ENCODE data around the gene FAM25C. TPM values are rescaled to one million over a fixed set of nuclear protein-coding genes. Genes with fewer than 3 reads are reported as not detected.
"Not testable (repeated sequence)": the region's sequence is repeated elsewhere in the genome, so short reads cannot be mapped to it uniquely, and the experiment has no call there.

FAM25C gene
- total and polyA plus RNA-seq, 2 donors (not counting 1 experiment from before 2014, with no cell fraction given), result not detected

DNA sequence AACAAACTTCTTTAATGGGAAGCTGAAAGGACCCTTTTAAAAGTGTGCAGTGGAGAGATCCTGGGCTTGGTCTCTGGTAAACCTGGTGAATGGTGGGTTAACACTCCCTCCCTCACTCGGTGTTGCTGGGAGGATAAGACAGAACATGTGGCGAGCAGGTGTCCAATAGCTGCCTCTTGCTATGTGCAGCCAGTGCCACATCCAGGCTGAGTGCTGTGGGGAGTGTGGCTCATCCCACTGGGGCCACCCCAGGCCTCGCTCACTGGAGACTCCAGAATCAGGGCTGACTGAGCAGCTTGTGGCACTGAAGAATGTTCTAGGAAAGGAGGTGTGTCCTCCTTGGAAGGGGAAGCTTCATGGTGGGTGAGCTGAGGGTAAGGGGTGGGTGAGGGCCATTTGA, 29.5 kb downstream of the FAM25C start:
- intact Hi-C loops (cut with micrococcal nuclease); H3K4me3 Mint-ChIP-seq; H3K27ac Mint-ChIP-seq; H3K79me2 ChIP-seq (ENCODE audit: control insufficient read depth, insufficient read depth, low read length); DNase-seq; H3K27ac ChIP-seq (ENCODE audit: low read length in 2 of 2); POLR2A ChIA-PET; H3K9me3 ChIP-seq (ENCODE audit: control extremely low read depth in 1 of 3, control insufficient read depth in 2 of 3, insufficient read depth in 1 of 3, low read length in 2 of 3); H3K36me3 ChIP-seq (replicated peaks in 1 of 2; ENCODE audit: control extremely low read depth in 1 of 2, control insufficient read depth in 1 of 2, extremely low read depth in 1 of 2, insufficient read depth in 2 of 2, low read length in 1 of 2); H2AFZ ChIP-seq (ENCODE audit: insufficient read depth, low read depth, low read length, poor library complexity, severe bottlenecking); H3K27me3 Mint-ChIP-seq; H3K4me2 ChIP-seq (replicated peaks; ENCODE audit: low read depth, low read length, poor library complexity, severe bottlenecking); H3K9ac ChIP-seq (ENCODE audit: low read length); ATAC-seq (ENCODE audit: low read depth); H4K20me1 ChIP-seq (ENCODE audit: control insufficient read depth, insufficient read depth, low read length, poor library complexity, severe bottlenecking); CTCF ChIA-PET; H3K4me1 Mint-ChIP-seq; H3K4me1 ChIP-seq (ENCODE audit: control insufficient read depth in 2 of 2, insufficient read depth in 2 of 2, low read length in 2 of 2); H3K27me3 ChIP-seq (replicated peaks in 1 of 4; ENCODE audit: control extremely low read depth in 1 of 4, control insufficient read depth in 3 of 4, insufficient read depth in 4 of 4, low read length in 3 of 4); H3K9me3 Mint-ChIP-seq (ENCODE audit: insufficient read depth); H3K4me3 ChIP-seq (ENCODE audit: control extremely low read depth in 1 of 5, extremely low read depth in 1 of 5, insufficient read depth in 1 of 5, low read depth in 2 of 5, low read length in 4 of 5): not testable (repeated sequence)
- no CpG with 5 or more reads among the region's 3 CpGs for WGBS (ENCODE audit: insufficient coverage)

DNA sequence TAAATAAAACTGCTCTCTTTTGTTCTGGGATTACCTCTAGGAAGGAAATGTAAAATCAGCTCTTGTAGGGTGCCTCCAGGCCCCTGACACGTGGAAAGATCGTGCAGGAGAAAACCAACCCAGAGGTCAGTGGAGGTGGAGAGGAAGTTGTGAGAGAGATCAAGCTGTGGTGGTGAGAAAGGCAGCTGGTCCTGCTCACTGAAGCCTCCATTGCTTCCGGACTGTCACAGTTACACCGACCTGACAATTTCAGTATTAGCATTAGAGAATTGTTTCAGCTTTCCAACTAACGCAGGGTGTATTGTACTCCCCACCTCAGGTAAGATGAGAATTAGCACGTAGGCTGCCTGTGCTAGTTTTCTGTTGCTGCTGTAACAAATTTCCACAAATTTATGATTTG, 30.6 kb downstream of the FAM25C start:
- POLR2A ChIA-PET; H3K9me3 Mint-ChIP-seq (ENCODE audit: insufficient read depth); H3K27ac Mint-ChIP-seq; H3K4me3 Mint-ChIP-seq; H3K27ac ChIP-seq (ENCODE audit: low read length in 2 of 2); H3K4me1 Mint-ChIP-seq; H3K9me3 ChIP-seq (ENCODE audit: control extremely low read depth in 1 of 3, control insufficient read depth in 2 of 3, insufficient read depth in 1 of 3, low read length in 2 of 3); DNase-seq; H3K36me3 ChIP-seq (replicated peaks in 1 of 2; ENCODE audit: control extremely low read depth in 1 of 2, control insufficient read depth in 1 of 2, extremely low read depth in 1 of 2, insufficient read depth in 2 of 2, low read length in 1 of 2); H3K79me2 ChIP-seq (ENCODE audit: control insufficient read depth, insufficient read depth, low read length); CTCF ChIA-PET; H3K27me3 ChIP-seq (replicated peaks in 1 of 4; ENCODE audit: control extremely low read depth in 1 of 4, control insufficient read depth in 3 of 4, insufficient read depth in 4 of 4, low read length in 3 of 4); H3K4me2 ChIP-seq (replicated peaks; ENCODE audit: low read depth, low read length, poor library complexity, severe bottlenecking); H3K4me1 ChIP-seq (ENCODE audit: control insufficient read depth in 2 of 2, insufficient read depth in 2 of 2, low read length in 2 of 2); H4K20me1 ChIP-seq (ENCODE audit: control insufficient read depth, insufficient read depth, low read length, poor library complexity, severe bottlenecking); H3K9ac ChIP-seq (ENCODE audit: low read length); ATAC-seq (ENCODE audit: low read depth); H3K27me3 Mint-ChIP-seq; H3K4me3 ChIP-seq (ENCODE audit: control extremely low read depth in 1 of 5, extremely low read depth in 1 of 5, insufficient read depth in 1 of 5, low read depth in 2 of 5, low read length in 4 of 5); intact Hi-C loops (cut with micrococcal nuclease); H2AFZ ChIP-seq (ENCODE audit: insufficient read depth, low read depth, low read length, poor library complexity, severe bottlenecking): not testable (repeated sequence)
- no CpG with 5 or more reads among the region's 6 CpGs for WGBS (ENCODE audit: insufficient coverage)

DNA sequence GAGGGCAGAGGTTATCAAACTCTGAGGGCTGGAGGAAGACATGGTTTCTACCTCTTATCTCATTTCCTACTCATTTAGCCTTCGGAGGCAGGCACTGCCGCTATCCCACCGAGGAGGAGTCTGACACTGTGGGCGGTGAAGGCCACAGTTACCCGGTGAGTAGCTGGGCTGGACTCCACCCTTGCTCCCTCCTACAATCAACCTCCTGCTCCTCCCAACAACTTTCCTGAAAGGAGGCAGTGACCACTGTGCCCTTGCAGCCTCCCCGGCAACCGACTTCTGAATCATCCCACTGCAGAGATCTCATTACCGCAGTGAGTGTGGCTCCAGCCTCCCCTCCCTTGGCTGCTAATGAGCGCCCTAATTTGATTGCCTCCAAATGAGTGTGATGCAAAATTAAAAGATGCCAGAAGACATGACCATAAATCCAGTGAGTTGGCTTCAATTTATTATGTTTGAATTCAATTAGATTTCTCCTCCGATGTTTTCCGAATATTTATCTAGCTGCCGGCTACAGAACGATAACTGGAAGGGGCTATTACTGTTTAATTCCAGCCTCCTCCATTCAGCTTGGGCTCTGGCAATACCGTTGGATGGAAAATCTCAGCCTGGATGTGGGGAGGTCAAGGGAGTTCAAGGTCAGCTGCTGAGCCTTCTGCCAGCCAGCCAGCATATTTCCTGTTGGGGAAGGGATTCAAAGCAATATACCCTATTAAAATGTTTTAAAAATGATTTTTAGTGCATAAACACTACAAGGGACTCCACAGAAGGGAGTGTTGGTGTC, 35.1 kb downstream of the FAM25C start:
- CTCF ChIA-PET; H2AFZ ChIP-seq (ENCODE audit: insufficient read depth, low read depth, low read length, poor library complexity, severe bottlenecking); H3K27ac ChIP-seq (ENCODE audit: low read length in 2 of 2); POLR2A ChIA-PET; H3K79me2 ChIP-seq (ENCODE audit: control insufficient read depth, insufficient read depth, low read length); H3K9me3 ChIP-seq (ENCODE audit: control extremely low read depth in 1 of 3, control insufficient read depth in 2 of 3, insufficient read depth in 1 of 3, low read length in 2 of 3); H3K4me2 ChIP-seq (replicated peaks; ENCODE audit: low read depth, low read length, poor library complexity, severe bottlenecking); ATAC-seq (ENCODE audit: low read depth); H3K27me3 ChIP-seq (replicated peaks in 1 of 4; ENCODE audit: control extremely low read depth in 1 of 4, control insufficient read depth in 3 of 4, insufficient read depth in 4 of 4, low read length in 3 of 4); H3K4me1 Mint-ChIP-seq; H4K20me1 ChIP-seq (ENCODE audit: control insufficient read depth, insufficient read depth, low read length, poor library complexity, severe bottlenecking); H3K4me1 ChIP-seq (ENCODE audit: control insufficient read depth in 2 of 2, insufficient read depth in 2 of 2, low read length in 2 of 2); H3K9ac ChIP-seq (ENCODE audit: low read length); H3K4me3 ChIP-seq (ENCODE audit: control extremely low read depth in 1 of 5, extremely low read depth in 1 of 5, insufficient read depth in 1 of 5, low read depth in 2 of 5, low read length in 4 of 5); H3K27ac Mint-ChIP-seq; H3K36me3 ChIP-seq (replicated peaks in 1 of 2; ENCODE audit: control extremely low read depth in 1 of 2, control insufficient read depth in 1 of 2, extremely low read depth in 1 of 2, insufficient read depth in 2 of 2, low read length in 1 of 2); DNase-seq; H3K27me3 Mint-ChIP-seq; intact Hi-C loops (cut with micrococcal nuclease); H3K9me3 Mint-ChIP-seq (ENCODE audit: insufficient read depth); H3K4me3 Mint-ChIP-seq: not testable (repeated sequence)
- no CpG with 5 or more reads among the region's 14 CpGs for WGBS (ENCODE audit: insufficient coverage)

DNA sequence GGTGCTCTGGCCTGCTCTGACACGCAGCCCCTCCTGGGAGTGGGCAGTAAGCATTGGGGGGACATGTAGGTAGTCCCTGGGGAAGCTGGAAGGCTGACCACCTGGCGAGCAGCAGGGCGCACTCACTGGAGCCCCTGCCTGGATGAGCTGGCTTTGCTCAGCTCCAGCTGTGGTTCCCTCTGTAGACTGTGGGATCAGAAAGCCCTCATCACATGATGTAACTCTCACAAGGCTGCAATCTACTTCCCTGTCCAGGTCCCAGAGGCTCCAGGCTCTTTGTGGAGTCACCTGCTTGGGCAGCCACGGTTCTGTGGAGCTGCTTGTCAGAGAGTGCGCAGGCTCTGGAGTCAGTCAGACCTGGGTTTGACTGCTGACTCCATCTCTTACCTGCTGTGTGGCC, 36.8 kb downstream of the FAM25C start:
- H3K79me2 ChIP-seq (ENCODE audit: control insufficient read depth, insufficient read depth, low read length); DNase-seq; H3K27ac ChIP-seq (ENCODE audit: low read length in 2 of 2); H3K4me3 Mint-ChIP-seq; H4K20me1 ChIP-seq (ENCODE audit: control insufficient read depth, insufficient read depth, low read length, poor library complexity, severe bottlenecking); intact Hi-C loops (cut with micrococcal nuclease); CTCF ChIA-PET; H3K27ac Mint-ChIP-seq; H3K4me3 ChIP-seq (ENCODE audit: control extremely low read depth in 1 of 5, extremely low read depth in 1 of 5, insufficient read depth in 1 of 5, low read depth in 2 of 5, low read length in 4 of 5); H3K9me3 Mint-ChIP-seq (ENCODE audit: insufficient read depth); H3K27me3 Mint-ChIP-seq; ATAC-seq (ENCODE audit: low read depth); H3K9ac ChIP-seq (ENCODE audit: low read length); H3K4me1 Mint-ChIP-seq; H3K4me1 ChIP-seq (ENCODE audit: control insufficient read depth in 2 of 2, insufficient read depth in 2 of 2, low read length in 2 of 2); POLR2A ChIA-PET; H2AFZ ChIP-seq (ENCODE audit: insufficient read depth, low read depth, low read length, poor library complexity, severe bottlenecking); H3K9me3 ChIP-seq (ENCODE audit: control extremely low read depth in 1 of 3, control insufficient read depth in 2 of 3, insufficient read depth in 1 of 3, low read length in 2 of 3); H3K36me3 ChIP-seq (replicated peaks in 1 of 2; ENCODE audit: control extremely low read depth in 1 of 2, control insufficient read depth in 1 of 2, extremely low read depth in 1 of 2, insufficient read depth in 2 of 2, low read length in 1 of 2); H3K4me2 ChIP-seq (replicated peaks; ENCODE audit: low read depth, low read length, poor library complexity, severe bottlenecking); H3K27me3 ChIP-seq (replicated peaks in 1 of 4; ENCODE audit: control extremely low read depth in 1 of 4, control insufficient read depth in 3 of 4, insufficient read depth in 4 of 4, low read length in 3 of 4): not testable (repeated sequence)
- no CpG with 5 or more reads among the region's 5 CpGs for WGBS (ENCODE audit: insufficient coverage)
